Upper lobe of left lung (tissue), 4 donors: Measurements from ENCODE around the gene ADAMTS3.

ENCODE experiments used
- POLR2A ChIP-seq, 4 donors: fragments of 450-650 bp; IDR thresholded peaks; one replicate each; pipeline ENCODE4 v1.5.1; 2016 to 2017; ENCODE audit warnings: antibody characterized with exemption in 4 of 4, mild to moderate bottlenecking in 2 of 4
- TF ChIP-seq, protein P1 (sequence below), 6 experiments: fragments of 450-650 bp in 4 of 6; fragments of 200-600 bp in 2 of 6; sonication (generic) in 2 of 6; IDR thresholded peaks; one replicate each; pipeline ENCODE4 v1.5.1; 2016 to 2019; ENCODE audit warnings: antibody characterized with exemption in 6 of 6

- TF ChIP-seq, protein P1, sequence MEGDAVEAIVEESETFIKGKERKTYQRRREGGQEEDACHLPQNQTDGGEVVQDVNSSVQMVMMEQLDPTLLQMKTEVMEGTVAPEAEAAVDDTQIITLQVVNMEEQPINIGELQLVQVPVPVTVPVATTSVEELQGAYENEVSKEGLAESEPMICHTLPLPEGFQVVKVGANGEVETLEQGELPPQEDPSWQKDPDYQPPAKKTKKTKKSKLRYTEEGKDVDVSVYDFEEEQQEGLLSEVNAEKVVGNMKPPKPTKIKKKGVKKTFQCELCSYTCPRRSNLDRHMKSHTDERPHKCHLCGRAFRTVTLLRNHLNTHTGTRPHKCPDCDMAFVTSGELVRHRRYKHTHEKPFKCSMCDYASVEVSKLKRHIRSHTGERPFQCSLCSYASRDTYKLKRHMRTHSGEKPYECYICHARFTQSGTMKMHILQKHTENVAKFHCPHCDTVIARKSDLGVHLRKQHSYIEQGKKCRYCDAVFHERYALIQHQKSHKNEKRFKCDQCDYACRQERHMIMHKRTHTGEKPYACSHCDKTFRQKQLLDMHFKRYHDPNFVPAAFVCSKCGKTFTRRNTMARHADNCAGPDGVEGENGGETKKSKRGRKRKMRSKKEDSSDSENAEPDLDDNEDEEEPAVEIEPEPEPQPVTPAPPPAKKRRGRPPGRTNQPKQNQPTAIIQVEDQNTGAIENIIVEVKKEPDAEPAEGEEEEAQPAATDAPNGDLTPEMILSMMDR (IDR thresholded peaks at IDR 0.05): no peak
- no peak for TF ChIP-seq POLR2A (IDR thresholded peaks at IDR 0.05)
Observed at GRCh38 chr4:72564789-72565188, 4.2 kb downstream of the ADAMTS3 start.
